HepG2 (cell line): ENCODE data around the gene CTDNEP1. TPM values are rescaled to one million over a fixed set of nuclear protein-coding genes. Genes with fewer than 3 reads are reported as not detected.

ENCODE experiments used
- ARNT2 ChIP-seq: sonication (generic); formaldehyde crosslinking; IDR thresholded peaks from 2 replicates; pipeline ENCODE4 v1.8.0; 2022; ENCODE audit warnings: mild to moderate bottlenecking, low read depth, missing genetic modification reagents, moderate library complexity
- CEBPB ChIP-seq: IDR thresholded peaks from 2 replicates; pipeline ENCODE4 v1.6.1; 2011; ENCODE audit warnings: low read depth, low read length, improper control_type of control experiment, borderline replicate concordance
- E2F2 ChIP-seq: sonication (generic); formaldehyde crosslinking; IDR thresholded peaks from 2 replicates; pipeline ENCODE4 v1.4.0; 2020; ENCODE audit warnings: missing genetic modification reagents, borderline replicate concordance
- ETV6 ChIP-seq: sonication (generic); formaldehyde crosslinking; conservative IDR thresholded peaks from 2 replicates; pipeline ENCODE4 v1.4.0; 2020; ENCODE audit warnings: missing genetic modification reagents
- FOXP1 ChIP-seq, 2 experiments: fragments of 450-650 bp in 1 of 2; IDR thresholded peaks; 2 replicates each; pipeline ENCODE4 v1.6.1; 2017 to 2018; ENCODE audit warnings: antibody characterized with exemption in 1 of 2
- HDAC6 ChIP-seq: fragments of 200-600 bp; sonication (generic); IDR thresholded peaks from 2 replicates; pipeline ENCODE4 v1.7.0; 2017; ENCODE audit warnings: mild to moderate bottlenecking, antibody characterized with exemption, low read length, low read depth
- NFATC3 ChIP-seq: sonication (generic); formaldehyde crosslinking; IDR thresholded peaks from 2 replicates; pipeline ENCODE4 v1.5.1; 2020; ENCODE audit warnings: mild to moderate bottlenecking, missing genetic modification reagents
- NKX3-1 ChIP-seq: sonication (generic); formaldehyde crosslinking; IDR thresholded peaks from 2 replicates; pipeline ENCODE4 v1.5.0; 2020; ENCODE audit warnings: missing genetic modification reagents
- RFXAP ChIP-seq: sonication (generic); formaldehyde crosslinking; IDR thresholded peaks from 2 replicates; pipeline ENCODE4 v1.4.0; 2020; ENCODE audit warnings: missing genetic modification reagents, borderline replicate concordance
- SMARCE1 ChIP-seq: fragments of 450-650 bp; IDR thresholded peaks from 2 replicates; pipeline ENCODE4 v1.6.1; 2017; ENCODE audit warnings: borderline replicate concordance
- SRF ChIP-seq: IDR thresholded peaks from 2 replicates; pipeline ENCODE4 v1.6.1; 2011; ENCODE audit warnings: mild to moderate bottlenecking, low read depth, low read length, moderate library complexity
- ZBTB26 ChIP-seq: IDR thresholded peaks from 2 replicates; pipeline ENCODE4 v1.6.1; 2016; ENCODE audit warnings: missing compliant biosample characterization, missing genetic modification reagents, borderline replicate concordance
- ZNF280B ChIP-seq: sonication (generic); formaldehyde crosslinking; IDR thresholded peaks from 2 replicates; pipeline ENCODE4 v1.5.0; 2020; ENCODE audit warnings: missing genetic modification reagents, mild to moderate bottlenecking, borderline replicate concordance
- ZNF350 ChIP-seq: sonication (generic); formaldehyde crosslinking; IDR thresholded peaks from 2 replicates; pipeline ENCODE4 v1.4.0; 2020; ENCODE audit warnings: mild to moderate bottlenecking, low read depth, missing genetic modification reagents, borderline replicate concordance
- ZNF460 ChIP-seq: sonication (generic); formaldehyde crosslinking; IDR thresholded peaks from 2 replicates; pipeline ENCODE4 v1.5.1; 2020; ENCODE audit warnings: missing genetic modification reagents, mild to moderate bottlenecking, borderline replicate concordance
- ZNF512B ChIP-seq: sonication (generic); formaldehyde crosslinking; IDR thresholded peaks from 2 replicates; pipeline ENCODE4 v1.5.1; 2020; ENCODE audit warnings: missing genetic modification reagents, mild to moderate bottlenecking, borderline replicate concordance
- ZNF546 ChIP-seq: sonication (generic); formaldehyde crosslinking; conservative IDR thresholded peaks from 2 replicates; pipeline ENCODE4 v1.8.1; 2023; ENCODE audit warnings: mild to moderate bottlenecking, missing genetic modification reagents
- ZNF556 ChIP-seq: sonication (generic); formaldehyde crosslinking; IDR thresholded peaks from 2 replicates; pipeline ENCODE4 v1.4.0; 2020; ENCODE audit warnings: mild to moderate bottlenecking, missing genetic modification reagents, borderline replicate concordance
- ZNF639 ChIP-seq: conservative IDR thresholded peaks from 2 replicates; pipeline ENCODE4 v1.6.1; 2018; ENCODE audit warnings: missing genetic modification reagents
- ZNF724P ChIP-seq: sonication (generic); formaldehyde crosslinking; IDR thresholded peaks from 2 replicates; pipeline ENCODE4 v1.8.0; 2022; ENCODE audit warnings: missing genetic modification reagents, borderline replicate concordance
- polyA plus RNA-seq, 8 experiments: library from polyadenylated mRNA; depleted of rRNA in 3 of 8; stranded (reverse) in 7 of 8; unstranded in 1 of 8; fragments of >200 nt; fragmentation: Illumina TruSeq in 4 of 8; extraction: Trizol in 4 of 8; gene quantifications; 2 replicates each; pipeline versions ENCODE4 v1.2.1 to v1.2.3, GENCODE V29; 2011 to 2016; ENCODE audit warnings: low read depth in 4 of 8, missing spikeins in 1 of 8, mixed read lengths in 1 of 8; ENCODE audit not compliant: insufficient read depth in 1 of 8
- total RNA-seq, 5 experiments: library from RNA; depleted of rRNA; stranded (reverse); fragments of >200 nt; fragmentation: Illumina TruSeq; extraction: Trizol; gene quantifications; 2 replicates each; pipeline ENCODE4 v1.2.3, GENCODE V29; 2016; ENCODE audit warnings: low read depth in 1 of 5

Gene CTDNEP1
- total and polyA plus RNA-seq, 2 of the 13 experiments (the other 11 are each of a cell fraction or from before 2014, with no cell fraction given) = 19.8 to 118 TPM

- TF ChIP-seq E2F2 (CRISPR knock-in tag) = no peak; the same call in 1 of the 2 replicates
- TF ChIP-seq ETV6 = no peak
- TF ChIP-seq FOXP1 (IDR thresholded peaks at IDR 0.05) = no peak
- no peak for TF ChIP-seq FOXP1 (CRISPR knock-in tag; IDR thresholded peaks at IDR 0.05)
- TF ChIP-seq ZNF639 (CRISPR knock-in tag) = no peak
- TF ChIP-seq RFXAP (CRISPR knock-in tag) = no peak; the same call in none of the 2 replicates
- no peak for TF ChIP-seq ARNT2
- no peak for TF ChIP-seq ZNF546 (CRISPR knock-in tag)
- TF ChIP-seq SRF = peak; percentile 59
- no peak for TF ChIP-seq NFATC3
- TF ChIP-seq CEBPB = no peak
- no peak for TF ChIP-seq ZNF460 (CRISPR knock-in tag)
- TF ChIP-seq ZNF512B (CRISPR knock-in tag) = no peak
- TF ChIP-seq ZNF280B (CRISPR knock-in tag) = no peak
- TF ChIP-seq SMARCE1 = no peak
- TF ChIP-seq ZNF350 (CRISPR knock-in tag) = peak; percentile 56; the same call in 1 of the 2 replicates
- no peak for TF ChIP-seq ZNF724P (CRISPR knock-in tag)
- peak; percentile 69; the same call in 1 of the 2 replicates for TF ChIP-seq ZNF556 (CRISPR knock-in tag)
- no peak for TF ChIP-seq HDAC6
- TF ChIP-seq NKX3-1 (CRISPR knock-in tag) = no peak
- TF ChIP-seq ZBTB26 (CRISPR knock-in tag) = no peak
These were observed 37.0 kb downstream of the CTDNEP1 start (continued) for GRCh38 chr17:7214300-7215135.
